GM23338 (cell line): ENCODE data around the gene FAM13A. TPM values are rescaled to one million over a fixed set of nuclear protein-coding genes. Genes with fewer than 3 reads are reported as not detected.

Experiments used
- ATAC-seq: fragments of 200-7000 bp; cut with Tn5 transposase; 3 replicates; pipeline ENCODE4 v1.9.1; 2020
- DNase-seq: peaks from one replicate; pipeline ENCODE4 v3.0.0-alpha.2; 2015; ENCODE audit warnings: low spot score
- H2AFZ ChIP-seq: fragments of 200-600 bp; sonication (generic); 2 replicates; pipeline ENCODE4 v1.8.0; 2016; ENCODE audit warnings: antibody characterized with exemption, mild to moderate bottlenecking, moderate library complexity
- H3F3A ChIP-seq: fragments of 200-600 bp; sonication (generic); replicated peaks from 2 replicates; pipeline ENCODE4 v1.8.0; 2017; ENCODE audit warnings: antibody characterized with exemption, mixed run types, low read depth
- H3K27ac ChIP-seq: fragments of 200-600 bp; sonication (generic); 2 replicates; pipeline ENCODE4 v1.6.1; 2016; ENCODE audit warnings: low read depth
- H3K27me3 ChIP-seq: fragments of 200-600 bp; sonication (generic); 2 replicates; pipeline ENCODE4 v1.8.0; 2016; ENCODE audit warnings: mild to moderate bottlenecking, mixed run types, moderate library complexity; ENCODE audit not compliant: insufficient read depth
- H3K36me3 ChIP-seq: fragments of 200-600 bp; sonication (generic); 2 replicates; pipeline ENCODE4 v1.8.0; 2016; ENCODE audit warnings: mild to moderate bottlenecking; ENCODE audit not compliant: insufficient read depth
- H3K4me1 ChIP-seq: fragments of 200-600 bp; sonication (generic); 2 replicates; pipeline ENCODE4 v1.8.0; 2016; ENCODE audit warnings: mild to moderate bottlenecking, moderate library complexity; ENCODE audit not compliant: insufficient read depth
- H3K4me2 ChIP-seq: fragments of 200-600 bp; sonication (generic); 2 replicates; pipeline ENCODE4 v1.7.1; 2017; ENCODE audit warnings: mixed run types
- H3K4me3 ChIP-seq: fragments of 200-600 bp; sonication (generic); 2 replicates; pipeline ENCODE4 v1.6.1; 2016; ENCODE audit warnings: mixed run types
- H3K79me2 ChIP-seq: fragments of 200-600 bp; sonication (generic); replicated peaks from 2 replicates; pipeline ENCODE4 v1.8.0; 2017; ENCODE audit warnings: mild to moderate bottlenecking; ENCODE audit not compliant: insufficient read depth
- H3K9me2 ChIP-seq: fragments of 200-600 bp; sonication (generic); 2 replicates; pipeline ENCODE4 v1.8.0; 2017; ENCODE audit not compliant: insufficient read depth
- H4K20me1 ChIP-seq: fragments of 200-600 bp; sonication (generic); replicated peaks from 2 replicates; pipeline ENCODE4 v1.8.0; 2017; ENCODE audit warnings: mild to moderate bottlenecking; ENCODE audit not compliant: insufficient read depth
- H3K27ac Mint-ChIP-seq: 2 replicates; pipeline ENCODE4 v1.8.0; 2020; ENCODE audit warnings: inconsistent platforms, mild to moderate bottlenecking, moderate library complexity, mixed read lengths
- H3K27me3 Mint-ChIP-seq: 3 replicates; pipeline ENCODE4 v1.8.0; 2022; ENCODE audit warnings: low read depth, mild to moderate bottlenecking, moderate library complexity, mixed read lengths, inconsistent platforms; ENCODE audit not compliant: insufficient read depth, poor library complexity
- H3K36me3 Mint-ChIP-seq: 3 replicates; pipeline ENCODE4 v1.8.0; 2021; ENCODE audit warnings: low read depth, mild to moderate bottlenecking, inconsistent platforms, moderate library complexity, mixed read lengths
- H3K4me1 Mint-ChIP-seq: 3 replicates; pipeline ENCODE4 v1.8.0; 2020; ENCODE audit warnings: mild to moderate bottlenecking, inconsistent platforms, mixed read lengths
- H3K4me3 Mint-ChIP-seq: 3 replicates; pipeline ENCODE4 v1.8.0; 2021; ENCODE audit warnings: moderate library complexity, mild to moderate bottlenecking, inconsistent platforms, mixed read lengths
- H3K9me3 Mint-ChIP-seq: 3 replicates; pipeline ENCODE4 v1.8.0; 2020; ENCODE audit warnings: moderate library complexity, mild to moderate bottlenecking, inconsistent platforms, mixed read lengths
- JUNB ChIP-seq: IDR thresholded peaks from one replicate; pipeline ENCODE4 v1.6.1; 2016; ENCODE audit warnings: antibody characterized with exemption; ENCODE audit not compliant: unreplicated experiment
- NANOG ChIP-seq: IDR thresholded peaks from 2 replicates; pipeline ENCODE4 v1.6.1; 2016; ENCODE audit warnings: antibody characterized with exemption, borderline replicate concordance
- ZNF114 ChIP-seq: fragments of 250-450 bp; sonication (Bioruptor Pico); IDR thresholded peaks from 2 replicates; pipeline ENCODE4 v1.5.0; 2020; ENCODE audit warnings: mild to moderate bottlenecking, moderate library complexity
- ZNF331 ChIP-seq: fragments of 250-450 bp; sonication (Bioruptor Pico); IDR thresholded peaks from 2 replicates; pipeline ENCODE4 v1.5.0; 2020; ENCODE audit warnings: low read depth, mild to moderate bottlenecking, moderate library complexity
- ZNF462 ChIP-seq: fragments of 250-450 bp; sonication (Bioruptor Pico); IDR thresholded peaks from 2 replicates; pipeline ENCODE4 v1.5.0; 2020; ENCODE audit warnings: mild to moderate bottlenecking, moderate library complexity
- polyA plus RNA-seq: library from polyadenylated mRNA; unstranded; fragments of >200 nt; fragmentation: Nextera tagmentation; extraction: Ambion mirVana; gene quantifications from 2 replicates; pipeline ENCODE4 v1.2.1, GENCODE V29; 2016
- total RNA-seq: library from RNA; depleted of rRNA; stranded (reverse); fragments of >200 nt; shearing (Covaris generic); gene quantifications from 2 replicates; pipeline ENCODE4 v1.2.3, GENCODE V29; 2014
- TF ChIP-seq, protein P1 (sequence below): IDR thresholded peaks from one replicate; pipeline ENCODE4 v1.6.1; 2018; ENCODE audit warnings: antibody characterized with exemption; ENCODE audit not compliant: unreplicated experiment
- TF ChIP-seq, protein P2 (sequence below), 2 experiments: fragments of 200-600 bp in 1 of 2; sonication (generic) in 1 of 2; conservative IDR thresholded peaks; 2 replicates each; pipeline versions ENCODE4 v1.5.1 to v1.6.1; 2016 to 2017; ENCODE audit warnings: antibody characterized with exemption in 2 of 2, low read depth in 2 of 2, mild to moderate bottlenecking in 2 of 2, moderate library complexity in 1 of 2

FAM13A gene
- total and polyA plus RNA-seq, 2 experiments from 2014 or later, result 13.9 to 28.4 TPM

- Histone ChIP-seq H3K4me1 (no peaks in the 10 kb centered on the region), H3K4me3 (no peak overlapping the region), H2AFZ (no peak overlapping the region), H3K79me2 (no peaks in the 10 kb centered on the region), H3K27me3 (no peaks in the 10 kb centered on the region), H4K20me1 (peaks cover 5% of the 10 kb centered on the region; the same call in 1 of the 2 replicates), H3K36me3 (peaks cover 13% of the 10 kb centered on the region; the same call in 1 of the 2 replicates), H3F3A (no peaks in the 10 kb centered on the region), H3K4me2 (no peak overlapping the region), H3K27ac (no peak overlapping the region), H3K9me2 (0 out of 2 replicates have a peak, but pooled peaks cover 7% of the 10 kb centered on the region)
- Mint-ChIP-seq H3K9me3 (no peaks in the 10 kb centered on the region), H3K27me3 (peaks cover 4% of the 10 kb centered on the region), H3K4me1 (no peaks in the 10 kb centered on the region; the same call in 2 of the 3 replicates), H3K4me3 (no peak overlapping the region), H3K36me3 (peaks cover 41% of the 10 kb centered on the region), H3K27ac (no peak overlapping the region)
- TF ChIP-seq ZNF331 (CRISPR knock-in tag) (no peak), NANOG (no peak), JUNB (no peak), ZNF462 (no peak), ZNF114 (CRISPR knock-in tag) (no peak)
- TF ChIP-seq, protein P1, sequence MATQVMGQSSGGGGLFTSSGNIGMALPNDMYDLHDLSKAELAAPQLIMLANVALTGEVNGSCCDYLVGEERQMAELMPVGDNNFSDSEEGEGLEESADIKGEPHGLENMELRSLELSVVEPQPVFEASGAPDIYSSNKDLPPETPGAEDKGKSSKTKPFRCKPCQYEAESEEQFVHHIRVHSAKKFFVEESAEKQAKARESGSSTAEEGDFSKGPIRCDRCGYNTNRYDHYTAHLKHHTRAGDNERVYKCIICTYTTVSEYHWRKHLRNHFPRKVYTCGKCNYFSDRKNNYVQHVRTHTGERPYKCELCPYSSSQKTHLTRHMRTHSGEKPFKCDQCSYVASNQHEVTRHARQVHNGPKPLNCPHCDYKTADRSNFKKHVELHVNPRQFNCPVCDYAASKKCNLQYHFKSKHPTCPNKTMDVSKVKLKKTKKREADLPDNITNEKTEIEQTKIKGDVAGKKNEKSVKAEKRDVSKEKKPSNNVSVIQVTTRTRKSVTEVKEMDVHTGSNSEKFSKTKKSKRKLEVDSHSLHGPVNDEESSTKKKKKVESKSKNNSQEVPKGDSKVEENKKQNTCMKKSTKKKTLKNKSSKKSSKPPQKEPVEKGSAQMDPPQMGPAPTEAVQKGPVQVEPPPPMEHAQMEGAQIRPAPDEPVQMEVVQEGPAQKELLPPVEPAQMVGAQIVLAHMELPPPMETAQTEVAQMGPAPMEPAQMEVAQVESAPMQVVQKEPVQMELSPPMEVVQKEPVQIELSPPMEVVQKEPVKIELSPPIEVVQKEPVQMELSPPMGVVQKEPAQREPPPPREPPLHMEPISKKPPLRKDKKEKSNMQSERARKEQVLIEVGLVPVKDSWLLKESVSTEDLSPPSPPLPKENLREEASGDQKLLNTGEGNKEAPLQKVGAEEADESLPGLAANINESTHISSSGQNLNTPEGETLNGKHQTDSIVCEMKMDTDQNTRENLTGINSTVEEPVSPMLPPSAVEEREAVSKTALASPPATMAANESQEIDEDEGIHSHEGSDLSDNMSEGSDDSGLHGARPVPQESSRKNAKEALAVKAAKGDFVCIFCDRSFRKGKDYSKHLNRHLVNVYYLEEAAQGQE, result no peak
- TF ChIP-seq, protein P2, sequence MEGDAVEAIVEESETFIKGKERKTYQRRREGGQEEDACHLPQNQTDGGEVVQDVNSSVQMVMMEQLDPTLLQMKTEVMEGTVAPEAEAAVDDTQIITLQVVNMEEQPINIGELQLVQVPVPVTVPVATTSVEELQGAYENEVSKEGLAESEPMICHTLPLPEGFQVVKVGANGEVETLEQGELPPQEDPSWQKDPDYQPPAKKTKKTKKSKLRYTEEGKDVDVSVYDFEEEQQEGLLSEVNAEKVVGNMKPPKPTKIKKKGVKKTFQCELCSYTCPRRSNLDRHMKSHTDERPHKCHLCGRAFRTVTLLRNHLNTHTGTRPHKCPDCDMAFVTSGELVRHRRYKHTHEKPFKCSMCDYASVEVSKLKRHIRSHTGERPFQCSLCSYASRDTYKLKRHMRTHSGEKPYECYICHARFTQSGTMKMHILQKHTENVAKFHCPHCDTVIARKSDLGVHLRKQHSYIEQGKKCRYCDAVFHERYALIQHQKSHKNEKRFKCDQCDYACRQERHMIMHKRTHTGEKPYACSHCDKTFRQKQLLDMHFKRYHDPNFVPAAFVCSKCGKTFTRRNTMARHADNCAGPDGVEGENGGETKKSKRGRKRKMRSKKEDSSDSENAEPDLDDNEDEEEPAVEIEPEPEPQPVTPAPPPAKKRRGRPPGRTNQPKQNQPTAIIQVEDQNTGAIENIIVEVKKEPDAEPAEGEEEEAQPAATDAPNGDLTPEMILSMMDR (conservative IDR thresholded peaks at IDR 0.05; ENCODE audit: low read depth in 2 of 2), result no peak
- ATAC-seq, result no peak
- no peak for DNase-seq
Observed at GRCh38 chr4:89008166-89008565, 48.8 kb downstream of the FAM13A start.
